ENCODE measurements around the gene MEI1. TPM values are rescaled to one million over a fixed set of nuclear protein-coding genes. Genes with fewer than 3 reads are reported as not detected.
A peak's percentile ranks its signal among the peaks of the same experiment; 100 is the strongest.

Gene MEI1
- total RNA-seq, 1 donor, result 0.27 TPM

- peak; percentile 4 for TF ChIP-seq CTCF (IDR thresholded peaks at IDR 0.05; ENCODE audit: insufficient read depth, low read length)
- no peak for DNase-seq (ENCODE audit: low read depth)
- H3K4me3 ChIP-seq (ENCODE audit: low read depth, low read length), result no peak overlapping the region
These were observed 43.6 kb downstream of the MEI1 start for GRCh38 chr22:41742918-41743317.

GRCh38 chr22:41745968-41746367 lies 46.7 kb downstream of the MEI1 start:
- no peak overlapping the region for H3K4me3 ChIP-seq (ENCODE audit: low read depth, low read length)
- no peak for DNase-seq (ENCODE audit: low read depth)
- TF ChIP-seq CTCF (IDR thresholded peaks at IDR 0.05; ENCODE audit: insufficient read depth, low read length), result no peak

- peak; percentile 91 for TF ChIP-seq CTCF (IDR thresholded peaks at IDR 0.05; ENCODE audit: insufficient read depth, low read length)
- H3K4me3 ChIP-seq (ENCODE audit: low read depth, low read length), result no peak overlapping the region
- peak; percentile 84 for DNase-seq (ENCODE audit: low read depth)
These were observed 47.5 kb downstream of the MEI1 start for GRCh38 chr22:41746567-41747400.

- no peak overlapping the region for H3K4me3 ChIP-seq (ENCODE audit: low read depth, low read length)
- no peak for TF ChIP-seq CTCF (IDR thresholded peaks at IDR 0.05; ENCODE audit: insufficient read depth, low read length)
- DNase-seq (ENCODE audit: low read depth), result no peak
These were observed 53.0 kb downstream of the MEI1 start for GRCh38 chr22:41752011-41752970.

- no peak for DNase-seq (ENCODE audit: low read depth)
- no peak overlapping the region for H3K4me3 ChIP-seq (ENCODE audit: low read depth, low read length)
- no peak for TF ChIP-seq CTCF (IDR thresholded peaks at IDR 0.05; ENCODE audit: insufficient read depth, low read length)
These were observed 54.7 kb downstream of the MEI1 start for GRCh38 chr22:41753984-41754383.

GRCh38 chr22:41757502-41757901 lies 58.2 kb downstream of the MEI1 start:
- no peak for TF ChIP-seq CTCF (IDR thresholded peaks at IDR 0.05; ENCODE audit: insufficient read depth, low read length)
- DNase-seq (ENCODE audit: low read depth), result no peak
- no peak overlapping the region for H3K4me3 ChIP-seq (ENCODE audit: low read depth, low read length)
